HPDE6-E6E7 (cell line): ENCODE results near the gene LRRC52.

Source experiments
- DNase-seq: peaks from one replicate; pipeline ENCODE4 v3.0.0; 2011; ENCODE audit warnings: missing footprints; ENCODE audit errors: extremely low spot score

The LRRC52 gene

GRCh38 chr1:165537356-165538109 is 6.3 kb upstream of the LRRC52 start:
- no peak for DNase-seq

DNA sequence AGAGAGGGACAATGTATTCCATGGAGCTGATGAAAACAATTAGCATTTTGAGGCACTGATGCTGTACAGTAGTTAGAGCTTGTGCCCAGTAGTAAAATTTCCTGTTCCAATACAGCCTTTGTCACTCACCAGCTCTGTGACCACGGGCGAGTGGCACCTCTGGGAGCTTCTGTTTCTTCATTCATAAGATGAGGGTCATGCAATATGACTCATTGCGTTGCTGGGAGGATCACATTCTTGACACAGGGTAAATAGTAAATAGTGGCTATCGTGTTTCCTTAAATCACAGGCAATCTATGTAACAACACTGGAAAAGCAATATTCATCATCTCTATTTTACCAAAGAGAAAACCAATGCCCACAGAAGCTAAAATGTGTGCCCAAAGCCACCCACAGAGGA is 4.5 kb upstream of the LRRC52 start:
- no peak for DNase-seq

DNA sequence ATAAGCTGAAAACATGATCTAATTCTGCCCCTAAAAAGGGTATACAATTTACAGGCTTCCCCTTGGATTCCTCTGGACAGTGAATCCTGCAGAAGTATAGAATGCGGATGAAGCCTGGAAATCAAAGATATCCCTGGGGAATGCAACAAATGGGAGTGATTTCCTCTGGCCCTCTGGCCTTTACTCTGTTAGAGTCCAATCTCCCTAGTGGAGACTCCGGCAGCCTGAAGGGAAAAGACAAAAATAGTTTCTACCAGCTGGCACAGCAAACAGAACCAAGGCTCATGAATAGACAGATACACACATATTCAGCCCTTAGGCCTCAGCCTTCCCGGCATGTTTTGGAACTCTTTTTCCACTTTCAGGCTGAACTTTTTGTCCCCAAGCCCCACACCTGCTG is 3.9 kb upstream of the LRRC52 start:
- DNase-seq = no peak

GRCh38 chr1:165542015-165542631 is 1.7 kb upstream of the LRRC52 start:
- no peak for DNase-seq

GRCh38 chr1:165542647-165543046 is 1.2 kb upstream of the LRRC52 start:
- DNase-seq = no peak

DNA sequence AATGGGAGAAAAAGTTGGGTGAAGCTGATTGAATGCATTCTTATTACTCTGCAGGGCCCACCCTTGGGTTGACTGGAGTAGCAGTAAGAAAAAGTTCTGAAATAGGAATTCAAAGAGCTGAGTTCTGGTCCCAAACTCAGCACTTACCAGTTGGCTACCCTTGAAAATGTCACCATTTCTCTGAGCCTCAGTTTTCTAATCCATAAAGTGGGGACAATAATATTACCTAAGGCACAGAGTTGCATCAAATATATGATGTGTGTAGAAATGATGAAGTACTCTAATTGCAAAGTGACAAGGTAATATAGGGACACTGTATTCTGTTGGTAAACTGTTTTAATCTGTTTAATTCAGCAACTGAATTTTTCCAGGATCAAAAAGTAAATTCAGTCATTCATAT is 1.2 kb downstream of the LRRC52 start:
- no peak for DNase-seq

- DNase-seq = no peak
These were observed 2.2 kb downstream of the LRRC52 start for GRCh38 chr1:165545974-165546373.

- no peak for DNase-seq
These were observed 6.2 kb downstream of the LRRC52 start for GRCh38 chr1:165549973-165550372.

DNA sequence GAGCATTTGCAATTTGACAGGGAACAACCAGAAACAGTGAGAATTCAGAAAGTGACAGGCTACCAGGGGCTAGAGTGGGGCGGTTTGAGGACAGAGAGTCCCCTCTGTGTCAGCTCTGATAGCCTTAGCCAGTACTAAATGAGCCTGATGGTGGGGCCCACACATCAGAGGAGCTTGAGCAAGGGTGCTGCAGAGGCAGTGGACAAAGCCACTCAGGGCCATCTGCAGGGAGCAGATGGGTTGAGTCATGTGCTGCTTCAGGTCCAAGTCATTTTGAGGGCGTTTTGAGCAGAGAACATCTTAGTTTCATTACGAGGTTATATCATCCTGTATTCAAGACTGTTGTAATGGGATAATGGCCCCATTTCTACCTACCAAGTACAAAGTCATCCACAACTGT is 7.7 kb downstream of the LRRC52 start:
- DNase-seq = no peak

- no peak for DNase-seq
These were observed 17.3 kb downstream of the LRRC52 start for GRCh38 chr1:165560883-165561656.

GRCh38 chr1:165562571-165562970 is 18.8 kb downstream of the LRRC52 start:
- DNase-seq = no peak

DNA sequence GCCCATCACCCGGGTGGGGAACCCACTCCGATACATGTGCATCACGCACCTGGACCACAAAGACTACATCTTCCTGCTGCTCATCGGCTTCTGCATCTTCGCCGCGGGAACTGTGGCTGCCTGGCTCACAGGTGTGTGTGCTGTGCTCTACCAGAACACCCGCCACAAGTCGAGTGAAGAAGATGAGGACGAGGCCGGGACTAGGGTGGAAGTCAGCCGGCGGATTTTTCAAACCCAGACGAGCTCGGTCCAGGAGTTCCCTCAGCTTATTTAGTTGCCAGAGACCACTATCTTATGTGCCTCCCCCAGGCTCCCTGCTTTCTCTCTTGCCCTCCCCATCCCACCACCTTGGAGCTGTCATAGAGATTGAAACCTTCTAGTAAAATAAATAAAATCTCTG is 19.8 kb downstream of the LRRC52 start:
- no peak for DNase-seq

DNA sequence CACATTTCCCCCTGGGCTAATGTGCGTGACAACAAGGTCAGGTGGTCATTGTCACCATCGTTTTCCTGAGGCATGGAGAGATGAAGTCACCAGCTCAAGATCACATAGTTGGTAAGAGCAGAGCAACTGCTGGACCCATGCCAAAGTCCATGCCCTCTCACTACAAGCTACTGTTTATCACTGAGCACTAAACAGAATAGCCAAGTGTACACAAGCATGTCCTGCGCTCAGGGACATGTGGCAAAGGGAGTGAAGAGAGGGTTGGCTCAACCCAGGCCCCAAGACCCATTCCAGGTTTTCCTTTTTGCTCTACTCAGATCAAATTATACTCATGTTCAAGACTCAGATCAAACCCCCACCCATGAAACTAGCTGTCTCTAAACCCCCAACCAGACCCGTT is 20.8 kb downstream of the LRRC52 start:
- no peak for DNase-seq

DNA sequence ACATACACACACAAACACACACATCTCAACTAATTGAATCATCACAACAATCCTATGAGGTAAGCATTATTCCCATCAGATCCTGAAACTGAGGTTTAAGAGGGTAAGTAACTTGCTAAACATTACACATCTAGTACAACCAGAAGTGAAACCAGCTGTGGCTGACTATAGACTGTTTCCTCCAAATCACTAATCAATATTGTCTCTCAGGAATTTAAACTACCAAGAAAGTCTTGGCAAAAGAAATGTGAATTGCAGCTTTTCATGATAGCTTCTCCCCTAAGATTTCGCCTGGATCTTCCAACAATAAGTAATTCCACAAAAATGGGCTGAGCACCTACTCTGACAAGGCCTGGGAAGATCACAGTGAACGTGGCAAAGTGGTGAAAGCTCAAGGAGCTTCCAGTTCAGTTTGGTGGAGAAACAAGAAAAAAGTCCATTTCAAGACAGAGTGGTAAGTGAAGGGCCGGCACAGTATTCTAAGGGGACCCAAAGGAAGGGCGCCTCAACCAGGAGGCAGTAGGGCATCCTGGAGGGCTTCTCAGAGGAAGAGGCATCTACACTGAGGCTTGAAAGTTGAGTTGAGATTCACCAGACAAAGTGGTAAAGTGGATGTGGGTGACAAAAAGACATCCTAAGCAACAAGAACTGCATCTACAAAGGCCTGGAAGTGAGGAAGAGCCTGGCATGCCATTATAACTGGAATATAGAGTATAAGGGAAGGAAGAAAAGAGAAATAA is 22.1 kb downstream of the LRRC52 start:
- no peak for DNase-seq

GRCh38 chr1:165570078-165570477 is 26.3 kb downstream of the LRRC52 start:
- no peak for DNase-seq

DNA sequence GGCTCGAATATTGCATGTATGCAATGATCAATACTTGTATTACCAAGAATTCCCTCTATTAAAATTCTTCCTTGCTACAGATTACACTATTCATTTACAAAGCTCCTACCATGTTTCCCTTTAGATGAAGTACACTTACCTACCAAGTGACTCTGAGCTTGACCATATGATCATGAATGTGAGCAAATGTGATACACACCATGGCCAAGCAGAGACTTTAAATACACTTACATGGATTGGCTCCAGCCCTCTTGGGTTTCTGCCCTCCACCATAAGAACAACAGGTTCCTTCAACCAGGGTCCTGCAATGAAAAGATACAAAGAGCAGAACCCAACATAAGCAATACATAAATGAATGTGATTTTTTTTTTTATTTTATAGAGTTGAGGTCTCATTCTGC is 30.0 kb downstream of the LRRC52 start:
- no peak for DNase-seq

GRCh38 chr1:165574295-165574694 is 30.5 kb downstream of the LRRC52 start:
- no peak for DNase-seq

- DNase-seq = no peak
These were observed 31.8 kb downstream of the LRRC52 start for GRCh38 chr1:165575468-165576099.

GRCh38 chr1:165576536-165576935 is 32.7 kb downstream of the LRRC52 start:
- DNase-seq = no peak

DNA sequence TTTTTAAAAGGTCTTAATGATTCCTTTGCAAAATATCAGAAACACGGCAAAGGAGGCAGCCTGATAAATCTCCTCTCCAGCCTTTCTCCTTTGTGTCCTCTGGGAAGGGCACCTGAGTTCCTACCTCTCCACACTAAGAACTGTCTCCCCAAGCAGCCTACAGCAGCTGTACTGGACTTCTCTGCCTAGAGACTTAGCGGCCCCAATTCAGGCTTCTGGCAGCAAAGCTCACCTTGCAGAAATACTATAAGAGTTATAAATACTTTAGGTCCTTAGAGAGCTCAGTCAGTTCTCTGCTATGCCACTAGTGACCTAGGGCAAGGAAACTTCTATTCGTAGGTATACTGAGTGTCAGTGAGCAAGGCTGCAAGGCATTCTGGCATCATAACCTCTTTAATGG is 33.9 kb downstream of the LRRC52 start:
- DNase-seq = no peak
